ENCODE data around the gene GALNT6.

The GALNT6 gene
- 49.5 to 241 (median 117) reads per million in 18 experiments for total RNA-seq

GRCh38 chr12:51391283-51392123 lies at the start of gene GALNT6:
Gene GALNT6 (minus strand): TSS chr12:51391406. CDS start chr12:51379781, 11,625 bp downstream.
- DNase-seq: peak; percentile 45 to 78

GRCh38 chr12:51439330-51439729 lies 48.1 kb upstream of the GALNT6 start:
- no peak for DNase-seq

- DNase-seq: no peak
Measured at GRCh38 chr12:51437431-51437830, 46.2 kb upstream of the GALNT6 start.

GRCh38 chr12:51434305-51434704 lies 43.1 kb upstream of the GALNT6 start:
- DNase-seq: no peak

GRCh38 chr12:51432921-51433320 lies 41.7 kb upstream of the GALNT6 start:
- DNase-seq: no peak

- DNase-seq: no peak
Measured at GRCh38 chr12:51430196-51430895, 39.1 kb upstream of the GALNT6 start.

- DNase-seq: no peak
Measured at GRCh38 chr12:51429700-51430099, 38.5 kb upstream of the GALNT6 start.

- no peak for DNase-seq
Measured at GRCh38 chr12:51428256-51428655, 37.0 kb upstream of the GALNT6 start.

- peak; percentile 46 to 51 for DNase-seq
Measured at GRCh38 chr12:51424662-51425539, 33.7 kb upstream of the GALNT6 start, which contains the start of gene SLC4A8. Gene SLC4A8 (plus strand): TSS chr12:51424831. CDS start chr12:51424988, 157 bp downstream.

GRCh38 chr12:51424094-51424661 lies 33.0 kb upstream of the GALNT6 start:
- DNase-seq: no peak

GRCh38 chr12:51421266-51421884 lies 30.2 kb upstream of the GALNT6 start:
- peak; percentile 66 to 70 for DNase-seq

- no peak for DNase-seq
Measured at GRCh38 chr12:51419425-51420193, 28.4 kb upstream of the GALNT6 start.

- DNase-seq: no peak
Measured at GRCh38 chr12:51417826-51418225, 26.6 kb upstream of the GALNT6 start.

GRCh38 chr12:51415931-51416330 lies 24.7 kb upstream of the GALNT6 start:
- no peak for DNase-seq

- no peak for DNase-seq
Measured at GRCh38 chr12:51413791-51414190, 22.6 kb upstream of the GALNT6 start.

GRCh38 chr12:51413149-51413548 lies 21.9 kb upstream of the GALNT6 start:
- DNase-seq: no peak

GRCh38 chr12:51409846-51410245 lies 18.6 kb upstream of the GALNT6 start:
- DNase-seq: no peak

GRCh38 chr12:51407604-51408003 lies 16.4 kb upstream of the GALNT6 start:
- no peak for DNase-seq

- no peak for DNase-seq
Measured at GRCh38 chr12:51406859-51407258, 15.7 kb upstream of the GALNT6 start.

- DNase-seq: no peak
Measured at GRCh38 chr12:51406290-51406689, 15.1 kb upstream of the GALNT6 start.

- no peak for DNase-seq
Measured at GRCh38 chr12:51405801-51406207, 14.6 kb upstream of the GALNT6 start.
